Keratinocyte (primary cell): Measurements from ENCODE around the gene PPM1H.
"Not testable (repeated sequence)": the region's sequence is repeated elsewhere in the genome, so short reads cannot be mapped to it uniquely, and the experiment has no call there.

ENCODE experiments used
- CTCF ChIP-seq, 3 experiments: IDR thresholded peaks in 1 of 3; conservative IDR thresholded peaks in 1 of 3; optimal IDR thresholded peaks in 1 of 3; 2 replicates in 2 of 3; 3 replicates in 1 of 3; pipeline versions ENCODE3 to v1.5.1; 2011; ENCODE audit warnings: low read length in 3 of 3, mild to moderate bottlenecking in 3 of 3, moderate library complexity in 2 of 3, control low read depth in 1 of 3, inconsistent platforms in 1 of 3; ENCODE audit not compliant: insufficient read depth in 2 of 3; ENCODE audit errors: extremely low read depth in 1 of 3
- EZH2 ChIP-seq: IDR thresholded peaks from one replicate; pipeline ENCODE4 v1.6.1; 2012; ENCODE audit warnings: inconsistent platforms, mild to moderate bottlenecking, low read length, moderate library complexity

- not testable (repeated sequence) for TF ChIP-seq CTCF (optimal IDR thresholded peaks at IDR 0.05 in 1 of 3, IDR thresholded peaks at IDR 0.05 in 1 of 3, conservative IDR thresholded peaks at IDR 0.05 in 1 of 3; ENCODE audit: extremely low read depth in 1 of 3, insufficient read depth in 2 of 3, low read length in 3 of 3); EZH2
These were observed 205.1 kb downstream of the PPM1H start for GRCh38 chr12:62729579-62730544.
